K562 (cell line): ENCODE measurements around the gene BICD1. TPM values are rescaled to one million over a fixed set of nuclear protein-coding genes. Genes with fewer than 3 reads are reported as not detected.

Experiments
- C11orf30 ChIP-seq: fragments of 450-650 bp; IDR thresholded peaks from 2 replicates; pipeline ENCODE4 v1.6.1; 2016; ENCODE audit warnings: low read depth, mild to moderate bottlenecking
- CBX5 ChIP-seq: IDR thresholded peaks from 2 replicates; pipeline ENCODE4 v1.6.1; 2014; ENCODE audit warnings: low read depth, borderline replicate concordance
- polyA plus RNA-seq, 8 experiments: library from polyadenylated mRNA; depleted of rRNA in 4 of 8; stranded (reverse) in 5 of 8; unstranded in 3 of 8; fragments of >200 nt; fragmentation: Nextera tagmentation in 2 of 8; fragmentation: Illumina TruSeq in 1 of 8; extraction: Ambion mirVana in 2 of 8; extraction: Trizol in 1 of 8; gene quantifications; 2 replicates each; pipeline versions ENCODE4 v1.2.1 to v1.2.3, GENCODE V29; 2011 to 2014; ENCODE audit warnings: inconsistent platforms in 1 of 8, missing spikeins in 1 of 8
- total RNA-seq, 7 experiments: library from RNA; depleted of rRNA in 6 of 7; stranded (reverse); fragments of >200 nt in 6 of 7; fragmentation: Illumina TruSeq in 2 of 7; extraction: Trizol in 2 of 7; gene quantifications; 2 replicates each; pipeline versions ENCODE4 v1.2.1 to v1.2.3, GENCODE V29; 2011 to 2021; ENCODE audit warnings: low replicate concordance in 1 of 7
- TF ChIP-seq, protein P1 (sequence below), 3 experiments: IDR thresholded peaks in 2 of 3; conservative IDR thresholded peaks in 1 of 3; 2 replicates each; pipeline ENCODE4 v1.5.1; 2011 to 2012; ENCODE audit warnings: low read length in 3 of 3, mild to moderate bottlenecking in 3 of 3, control low read depth in 2 of 3, improper control_type of control experiment in 1 of 3, inconsistent platforms in 1 of 3, low read depth in 1 of 3, mixed read lengths in 1 of 3, moderate library complexity in 1 of 3; ENCODE audit not compliant: insufficient read depth in 2 of 3
- TF ChIP-seq, protein P2 (sequence below), 2 experiments: IDR thresholded peaks in 1 of 2; conservative IDR thresholded peaks in 1 of 2; 2 replicates each; pipeline ENCODE4 v1.6.1; 2016; ENCODE audit warnings: low read depth in 2 of 2, mild to moderate bottlenecking in 1 of 2, missing compliant biosample characterization in 1 of 2, missing genetic modification characterization in 1 of 2, moderate library complexity in 1 of 2
- TF ChIP-seq, protein P3 (sequence below): fragments of 450-650 bp; formaldehyde crosslinking; IDR thresholded peaks from 2 replicates; pipeline ENCODE4 v1.4.0; 2020; ENCODE audit warnings: mild to moderate bottlenecking, moderate library complexity
- TF ChIP-seq, protein P4 (sequence below), 3 experiments: fragments of 200-800 bp in 1 of 3; fragments of 250-450 bp in 1 of 3; fragments of 450-650 bp in 1 of 3; sonication (Bioruptor Pico) in 1 of 3; sonication (Bioruptor generic) in 1 of 3; formaldehyde crosslinking in 1 of 3; IDR thresholded peaks; 2 replicates each; pipeline versions ENCODE4 v1.6.1 to v1.8.0; 2016 to 2022; ENCODE audit warnings: mild to moderate bottlenecking in 2 of 3, missing genetic modification characterization in 2 of 3, missing compliant biosample characterization in 1 of 3, moderate library complexity in 1 of 3

BICD1 gene
- total and polyA plus RNA-seq, 9 of the 15 experiments (the other 6 are each of a cell fraction or from before 2014, with no cell fraction given), result 3.5 to 21.1 (median 12.5) TPM

DNA sequence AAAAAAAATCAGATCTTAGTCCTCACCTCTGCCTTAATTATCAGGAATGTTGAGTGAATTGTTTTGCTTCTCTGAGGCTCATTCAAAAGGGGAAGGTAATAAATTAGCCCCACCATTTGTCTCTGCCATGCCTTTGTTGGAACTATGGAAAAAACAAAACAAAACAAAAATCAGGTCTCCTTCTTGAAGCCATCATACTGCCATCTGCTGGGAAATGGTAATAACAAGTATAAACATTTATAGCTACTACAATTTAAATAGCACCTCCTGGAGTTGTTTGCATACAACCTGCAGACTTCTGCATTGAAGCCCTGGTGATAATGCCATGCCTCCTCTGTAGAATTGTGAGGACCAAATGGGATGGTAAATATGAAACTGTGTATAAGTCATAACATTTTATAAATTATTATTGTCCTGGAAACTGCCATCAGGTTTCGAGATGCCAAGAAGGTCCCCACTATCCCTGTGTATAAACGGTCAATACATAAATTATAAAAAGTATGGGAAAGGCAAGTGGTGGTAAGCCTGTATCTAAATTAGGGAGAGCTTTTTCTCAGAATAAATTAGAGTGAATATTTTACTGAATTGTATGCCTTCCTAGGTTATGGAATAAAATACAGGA, 205.5 kb downstream of the BICD1 start (continued):
- TF ChIP-seq C11orf30 (no peak), CBX5 (no peak)
- TF ChIP-seq, protein P1, sequence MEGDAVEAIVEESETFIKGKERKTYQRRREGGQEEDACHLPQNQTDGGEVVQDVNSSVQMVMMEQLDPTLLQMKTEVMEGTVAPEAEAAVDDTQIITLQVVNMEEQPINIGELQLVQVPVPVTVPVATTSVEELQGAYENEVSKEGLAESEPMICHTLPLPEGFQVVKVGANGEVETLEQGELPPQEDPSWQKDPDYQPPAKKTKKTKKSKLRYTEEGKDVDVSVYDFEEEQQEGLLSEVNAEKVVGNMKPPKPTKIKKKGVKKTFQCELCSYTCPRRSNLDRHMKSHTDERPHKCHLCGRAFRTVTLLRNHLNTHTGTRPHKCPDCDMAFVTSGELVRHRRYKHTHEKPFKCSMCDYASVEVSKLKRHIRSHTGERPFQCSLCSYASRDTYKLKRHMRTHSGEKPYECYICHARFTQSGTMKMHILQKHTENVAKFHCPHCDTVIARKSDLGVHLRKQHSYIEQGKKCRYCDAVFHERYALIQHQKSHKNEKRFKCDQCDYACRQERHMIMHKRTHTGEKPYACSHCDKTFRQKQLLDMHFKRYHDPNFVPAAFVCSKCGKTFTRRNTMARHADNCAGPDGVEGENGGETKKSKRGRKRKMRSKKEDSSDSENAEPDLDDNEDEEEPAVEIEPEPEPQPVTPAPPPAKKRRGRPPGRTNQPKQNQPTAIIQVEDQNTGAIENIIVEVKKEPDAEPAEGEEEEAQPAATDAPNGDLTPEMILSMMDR (IDR thresholded peaks at IDR 0.05 in 2 of 3, conservative IDR thresholded peaks at IDR 0.05 in 1 of 3; ENCODE audit: insufficient read depth in 2 of 3, low read depth in 1 of 3, low read length in 3 of 3), result peak; percentile 57 to 87 (median 85)
- TF ChIP-seq, protein P2, sequence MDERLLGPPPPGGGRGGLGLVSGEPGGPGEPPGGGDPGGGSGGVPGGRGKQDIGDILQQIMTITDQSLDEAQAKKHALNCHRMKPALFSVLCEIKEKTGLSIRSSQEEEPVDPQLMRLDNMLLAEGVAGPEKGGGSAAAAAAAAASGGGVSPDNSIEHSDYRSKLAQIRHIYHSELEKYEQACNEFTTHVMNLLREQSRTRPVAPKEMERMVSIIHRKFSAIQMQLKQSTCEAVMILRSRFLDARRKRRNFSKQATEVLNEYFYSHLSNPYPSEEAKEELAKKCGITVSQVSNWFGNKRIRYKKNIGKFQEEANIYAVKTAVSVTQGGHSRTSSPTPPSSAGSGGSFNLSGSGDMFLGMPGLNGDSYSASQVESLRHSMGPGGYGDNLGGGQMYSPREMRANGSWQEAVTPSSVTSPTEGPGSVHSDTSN (CRISPR knock-in tag; IDR thresholded peaks at IDR 0.05; ENCODE audit: low read depth), result no peak
- TF ChIP-seq, protein P2 (tag; conservative IDR thresholded peaks at IDR 0.05; ENCODE audit: low read depth), result peak; percentile 95
- TF ChIP-seq, protein P3, sequence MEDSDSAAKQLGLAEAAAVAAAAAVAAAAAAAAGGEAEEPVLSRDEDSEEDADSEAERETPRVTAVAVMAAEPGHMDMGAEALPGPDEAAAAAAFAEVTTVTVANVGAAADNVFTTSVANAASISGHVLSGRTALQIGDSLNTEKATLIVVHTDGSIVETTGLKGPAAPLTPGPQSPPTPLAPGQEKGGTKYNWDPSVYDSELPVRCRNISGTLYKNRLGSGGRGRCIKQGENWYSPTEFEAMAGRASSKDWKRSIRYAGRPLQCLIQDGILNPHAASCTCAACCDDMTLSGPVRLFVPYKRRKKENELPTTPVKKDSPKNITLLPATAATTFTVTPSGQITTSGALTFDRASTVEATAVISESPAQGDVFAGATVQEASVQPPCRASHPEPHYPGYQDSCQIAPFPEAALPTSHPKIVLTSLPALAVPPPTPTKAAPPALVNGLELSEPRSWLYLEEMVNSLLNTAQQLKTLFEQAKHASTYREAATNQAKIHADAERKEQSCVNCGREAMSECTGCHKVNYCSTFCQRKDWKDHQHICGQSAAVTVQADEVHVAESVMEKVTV, result peak; percentile 67
- TF ChIP-seq, protein P4, sequence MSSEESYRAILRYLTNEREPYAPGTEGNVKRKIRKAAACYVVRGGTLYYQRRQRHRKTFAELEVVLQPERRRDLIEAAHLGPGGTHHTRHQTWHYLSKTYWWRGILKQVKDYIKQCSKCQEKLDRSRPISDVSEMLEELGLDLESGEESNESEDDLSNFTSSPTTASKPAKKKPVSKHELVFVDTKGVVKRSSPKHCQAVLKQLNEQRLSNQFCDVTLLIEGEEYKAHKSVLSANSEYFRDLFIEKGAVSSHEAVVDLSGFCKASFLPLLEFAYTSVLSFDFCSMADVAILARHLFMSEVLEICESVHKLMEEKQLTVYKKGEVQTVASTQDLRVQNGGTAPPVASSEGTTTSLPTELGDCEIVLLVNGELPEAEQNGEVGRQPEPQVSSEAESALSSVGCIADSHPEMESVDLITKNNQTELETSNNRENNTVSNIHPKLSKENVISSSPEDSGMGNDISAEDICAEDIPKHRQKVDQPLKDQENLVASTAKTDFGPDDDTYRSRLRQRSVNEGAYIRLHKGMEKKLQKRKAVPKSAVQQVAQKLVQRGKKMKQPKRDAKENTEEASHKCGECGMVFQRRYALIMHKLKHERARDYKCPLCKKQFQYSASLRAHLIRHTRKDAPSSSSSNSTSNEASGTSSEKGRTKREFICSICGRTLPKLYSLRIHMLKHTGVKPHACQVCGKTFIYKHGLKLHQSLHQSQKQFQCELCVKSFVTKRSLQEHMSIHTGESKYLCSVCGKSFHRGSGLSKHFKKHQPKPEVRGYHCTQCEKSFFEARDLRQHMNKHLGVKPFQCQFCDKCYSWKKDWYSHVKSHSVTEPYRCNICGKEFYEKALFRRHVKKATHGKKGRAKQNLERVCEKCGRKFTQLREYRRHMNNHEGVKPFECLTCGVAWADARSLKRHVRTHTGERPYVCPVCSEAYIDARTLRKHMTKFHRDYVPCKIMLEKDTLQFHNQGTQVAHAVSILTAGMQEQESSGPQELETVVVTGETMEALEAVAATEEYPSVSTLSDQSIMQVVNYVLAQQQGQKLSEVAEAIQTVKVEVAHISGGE (CRISPR knock-in tag; IDR thresholded peaks at IDR 0.05), result no peak
